Natural killer cell treated with Interleukin-12 subunit alpha and Interleukin-12 subunit beta and Interleukin-15 and Interleukin-18, amount 100 ng/mL, for 72 hours (primary cell): ENCODE data around the gene NHSL2. TPM values are rescaled to one million over a fixed set of nuclear protein-coding genes. Genes with fewer than 3 reads are reported as not detected.

Experiments used
- total RNA-seq, 2 donors: library from RNA; stranded (reverse); gene quantifications; one replicate each; pipeline ENCODE4 v1.2.3, GENCODE V29; 2022

Gene NHSL2
- total RNA-seq, 2 donors from 2014 or later = 0.07 to 0.67 TPM

Other genes with a start within 250 kb of the NHSL2 start
- not detected for gene CXorf49, start 192.6 kb upstream of the NHSL2 start, total RNA-seq
- not detected for gene CXorf49B, start 147.5 kb upstream of the NHSL2 start, total RNA-seq
- under 1 TPM; 0.33 to 0.75 TPM for gene RTL5, start 221.1 kb downstream of the NHSL2 start, total RNA-seq